WTC11 (cell line): ENCODE results near the gene SERPINH1. TPM values are rescaled to one million over a fixed set of nuclear protein-coding genes. Genes with fewer than 3 reads are reported as not detected.

Experiments
- CREM ChIP-seq: sonication (generic); formaldehyde crosslinking; IDR thresholded peaks from 2 replicates; pipeline ENCODE4 v1.8.1; 2022; ENCODE audit warnings: mild to moderate bottlenecking, missing genetic modification reagents, moderate library complexity
- ELF4 ChIP-seq: sonication (generic); formaldehyde crosslinking; IDR thresholded peaks from 2 replicates; pipeline ENCODE4 v1.8.1; 2022; ENCODE audit warnings: low read depth, mild to moderate bottlenecking, moderate library complexity, missing genetic modification reagents
- FOXJ3 ChIP-seq: sonication (generic); formaldehyde crosslinking; IDR thresholded peaks from 2 replicates; pipeline ENCODE4 v1.9.0; 2021; ENCODE audit warnings: missing genetic modification reagents, mild to moderate bottlenecking, borderline replicate concordance
- FOXK1 ChIP-seq: sonication (generic); formaldehyde crosslinking; IDR thresholded peaks from 2 replicates; pipeline ENCODE4 v1.8.0; 2022; ENCODE audit warnings: mild to moderate bottlenecking, moderate library complexity, missing genetic modification reagents
- FOXP1 ChIP-seq: sonication (generic); formaldehyde crosslinking; IDR thresholded peaks from 2 replicates; pipeline ENCODE4 v1.8.0; 2022; ENCODE audit warnings: missing genetic modification reagents, mild to moderate bottlenecking, moderate library complexity, borderline replicate concordance
- GTF2I ChIP-seq: fragments of 250-450 bp; sonication (Bioruptor Pico); conservative IDR thresholded peaks from 2 replicates; pipeline ENCODE4 v1.4.0; 2021; ENCODE audit warnings: mild to moderate bottlenecking
- HMGA2 ChIP-seq: fragments of 250-450 bp; sonication (Bioruptor Pico); IDR thresholded peaks from 2 replicates; pipeline ENCODE4 v1.4.0; 2021; ENCODE audit warnings: mild to moderate bottlenecking, moderate library complexity
- IRF2 ChIP-seq: sonication (generic); formaldehyde crosslinking; IDR thresholded peaks from 2 replicates; pipeline ENCODE4 v1.8.0; 2022; ENCODE audit warnings: low read depth, missing genetic modification reagents, borderline replicate concordance
- JUN ChIP-seq: sonication (generic); formaldehyde crosslinking; IDR thresholded peaks from 2 replicates; pipeline ENCODE4 v1.8.0; 2023; ENCODE audit warnings: mild to moderate bottlenecking, missing genetic modification reagents
- NFATC4 ChIP-seq: fragments of 250-450 bp; sonication (Bioruptor Pico); IDR thresholded peaks from 2 replicates; pipeline ENCODE4 v1.9.0; 2021; ENCODE audit warnings: mild to moderate bottlenecking
- NFE2L1 ChIP-seq: sonication (generic); formaldehyde crosslinking; IDR thresholded peaks from 2 replicates; pipeline ENCODE4 v1.8.1; 2023; ENCODE audit warnings: missing genetic modification reagents
- NFYB ChIP-seq: sonication (generic); formaldehyde crosslinking; conservative IDR thresholded peaks from 2 replicates; pipeline ENCODE4 v1.8.0; 2022; ENCODE audit warnings: low read depth, missing genetic modification reagents
- NR1H2 ChIP-seq: sonication (generic); formaldehyde crosslinking; IDR thresholded peaks from 2 replicates; pipeline ENCODE4 v1.9.0; 2021; ENCODE audit warnings: mild to moderate bottlenecking, moderate library complexity, missing genetic modification reagents
- RELA ChIP-seq: sonication (generic); formaldehyde crosslinking; IDR thresholded peaks from 2 replicates; pipeline ENCODE4 v1.8.1; 2022; ENCODE audit warnings: missing genetic modification reagents, mild to moderate bottlenecking, borderline replicate concordance
- TEAD4 ChIP-seq: sonication (generic); formaldehyde crosslinking; IDR thresholded peaks from 2 replicates; pipeline ENCODE4 v1.8.0; 2022; ENCODE audit warnings: mild to moderate bottlenecking, missing genetic modification reagents
- ZNF219 ChIP-seq: sonication (generic); formaldehyde crosslinking; IDR thresholded peaks from 2 replicates; pipeline ENCODE4 v1.8.0; 2023; ENCODE audit warnings: missing genetic modification reagents, mild to moderate bottlenecking, borderline replicate concordance
- ZNF317 ChIP-seq: sonication (generic); formaldehyde crosslinking; IDR thresholded peaks from 2 replicates; pipeline ENCODE4 v1.8.1; 2023; ENCODE audit warnings: low read depth, mild to moderate bottlenecking, moderate library complexity, missing genetic modification reagents, borderline replicate concordance
- ZNF396 ChIP-seq: fragments of 250-450 bp; sonication (Bioruptor Pico); IDR thresholded peaks from 2 replicates; pipeline ENCODE4 v1.8.0; 2021; ENCODE audit warnings: mild to moderate bottlenecking, moderate library complexity, borderline replicate concordance
- ZNF416 ChIP-seq: fragments of 250-450 bp; sonication (Bioruptor Pico); IDR thresholded peaks from 2 replicates; pipeline ENCODE4 v1.9.0; 2021; ENCODE audit warnings: mild to moderate bottlenecking, inconsistent platforms
- total RNA-seq: library from RNA; stranded (reverse); gene quantifications from 3 replicates; pipeline ENCODE4 v1.2.3, GENCODE V29; 2021
- TF ChIP-seq, protein P1 (sequence below): sonication (generic); formaldehyde crosslinking; conservative IDR thresholded peaks from 2 replicates; pipeline ENCODE4 v1.8.1; 2022; ENCODE audit warnings: mild to moderate bottlenecking, missing genetic modification reagents
- TF ChIP-seq, protein P2 (sequence below): fragments of 200-600 bp; IDR thresholded peaks from 2 replicates; pipeline ENCODE4 v1.8.0; 2022; ENCODE audit warnings: antibody characterized with exemption
- TF ChIP-seq, protein P3 (sequence below): fragments of 250-450 bp; sonication (Bioruptor Pico); conservative IDR thresholded peaks from 2 replicates; pipeline ENCODE4 v1.9.0; 2021; ENCODE audit warnings: mild to moderate bottlenecking
- TF ChIP-seq, protein P4 (sequence below): sonication (generic); formaldehyde crosslinking; IDR thresholded peaks from 2 replicates; pipeline ENCODE4 v1.8.1; 2023; ENCODE audit warnings: mild to moderate bottlenecking, missing genetic modification reagents
- TF ChIP-seq, protein P5 (sequence below): sonication (generic); formaldehyde crosslinking; IDR thresholded peaks from 2 replicates; pipeline ENCODE4 v1.8.0; 2022; ENCODE audit warnings: mild to moderate bottlenecking, missing genetic modification reagents
- TF ChIP-seq, protein P6 (sequence below): fragments of 250-450 bp; sonication (Bioruptor Pico); IDR thresholded peaks from 2 replicates; pipeline ENCODE4 v1.9.0; 2021; ENCODE audit warnings: mild to moderate bottlenecking
- TF ChIP-seq, protein P7 (sequence below): sonication (generic); formaldehyde crosslinking; IDR thresholded peaks from 2 replicates; pipeline ENCODE4 v1.8.1; 2022; ENCODE audit warnings: mild to moderate bottlenecking, moderate library complexity, missing genetic modification reagents
- TF ChIP-seq, protein P8 (sequence below): sonication (generic); formaldehyde crosslinking; IDR thresholded peaks from 2 replicates; pipeline ENCODE4 v1.8.0; 2023; ENCODE audit warnings: mild to moderate bottlenecking, missing genetic modification reagents

SERPINH1 gene
- total RNA-seq, 1 experiment from 2014 or later, result 411 TPM

DNA sequence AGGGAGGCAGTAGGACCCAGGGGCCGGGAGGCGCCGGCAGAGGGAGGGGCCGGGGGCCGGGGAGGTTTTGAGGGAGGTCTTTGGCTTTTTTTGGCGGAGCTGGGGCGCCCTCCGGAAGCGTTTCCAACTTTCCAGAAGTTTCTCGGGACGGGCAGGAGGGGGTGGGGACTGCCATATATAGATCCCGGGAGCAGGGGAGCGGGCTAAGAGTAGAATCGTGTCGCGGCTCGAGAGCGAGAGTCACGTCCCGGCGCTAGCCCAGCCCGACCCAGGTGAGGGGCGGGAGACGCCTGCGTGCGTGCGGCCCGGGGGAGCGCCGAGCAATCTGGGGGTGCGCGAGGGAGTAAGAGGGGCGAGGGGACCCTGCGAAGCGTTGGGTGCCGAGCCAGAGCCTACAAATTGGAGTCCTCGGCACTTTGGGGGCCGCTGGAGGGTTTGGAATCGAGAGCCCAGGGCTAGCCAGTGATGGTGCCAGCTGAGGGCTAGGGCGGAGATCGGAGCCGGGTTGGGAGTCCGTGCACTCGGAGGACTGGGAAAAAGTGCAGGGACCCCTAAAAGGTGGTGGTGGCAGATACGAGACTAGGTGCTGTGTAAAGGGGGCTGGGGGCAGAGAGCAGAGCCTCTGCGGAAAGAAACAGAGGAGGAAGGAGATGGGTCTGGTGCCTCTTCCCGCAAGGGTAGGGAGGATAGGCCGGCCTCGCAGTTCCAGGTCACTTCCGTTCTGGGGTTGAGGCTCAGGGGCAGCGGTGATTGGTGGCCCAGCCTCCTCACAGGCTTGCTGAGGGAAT, at the start of gene SERPINH1 (continued):
- TF ChIP-seq, protein P1, sequence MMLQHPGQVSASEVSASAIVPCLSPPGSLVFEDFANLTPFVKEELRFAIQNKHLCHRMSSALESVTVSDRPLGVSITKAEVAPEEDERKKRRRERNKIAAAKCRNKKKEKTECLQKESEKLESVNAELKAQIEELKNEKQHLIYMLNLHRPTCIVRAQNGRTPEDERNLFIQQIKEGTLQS (CRISPR knock-in tag), result no peak
- TF ChIP-seq ZNF317 (CRISPR knock-in tag) (no peak; the same call in 1 of the 2 replicates), FOXK1 (peak; percentile 26; the same call in 1 of the 2 replicates), TEAD4 (CRISPR knock-in tag) (no peak), HMGA2 (CRISPR knock-in tag) (no peak), FOXJ3 (CRISPR knock-in tag) (0 out of 2 replicates have a peak, but pooled peaks have one; percentile 32), IRF2 (no peak), RELA (CRISPR knock-in tag) (no peak), ELF4 (CRISPR knock-in tag) (no peak), ZNF219 (CRISPR knock-in tag) (no peak), NFE2L1 (CRISPR knock-in tag) (no peak; the same call in 1 of the 2 replicates), GTF2I (no peak), ZNF416 (no peak), NR1H2 (CRISPR knock-in tag) (no peak), ZNF396 (no peak), FOXP1 (CRISPR knock-in tag) (peak; percentile 75), NFATC4 (CRISPR knock-in tag) (no peak), JUN (CRISPR knock-in tag) (no peak), CREM (CRISPR knock-in tag) (no peak), NFYB (CRISPR knock-in tag) (peak; percentile 46; the same call in 1 of the 2 replicates)
- TF ChIP-seq, protein P2, sequence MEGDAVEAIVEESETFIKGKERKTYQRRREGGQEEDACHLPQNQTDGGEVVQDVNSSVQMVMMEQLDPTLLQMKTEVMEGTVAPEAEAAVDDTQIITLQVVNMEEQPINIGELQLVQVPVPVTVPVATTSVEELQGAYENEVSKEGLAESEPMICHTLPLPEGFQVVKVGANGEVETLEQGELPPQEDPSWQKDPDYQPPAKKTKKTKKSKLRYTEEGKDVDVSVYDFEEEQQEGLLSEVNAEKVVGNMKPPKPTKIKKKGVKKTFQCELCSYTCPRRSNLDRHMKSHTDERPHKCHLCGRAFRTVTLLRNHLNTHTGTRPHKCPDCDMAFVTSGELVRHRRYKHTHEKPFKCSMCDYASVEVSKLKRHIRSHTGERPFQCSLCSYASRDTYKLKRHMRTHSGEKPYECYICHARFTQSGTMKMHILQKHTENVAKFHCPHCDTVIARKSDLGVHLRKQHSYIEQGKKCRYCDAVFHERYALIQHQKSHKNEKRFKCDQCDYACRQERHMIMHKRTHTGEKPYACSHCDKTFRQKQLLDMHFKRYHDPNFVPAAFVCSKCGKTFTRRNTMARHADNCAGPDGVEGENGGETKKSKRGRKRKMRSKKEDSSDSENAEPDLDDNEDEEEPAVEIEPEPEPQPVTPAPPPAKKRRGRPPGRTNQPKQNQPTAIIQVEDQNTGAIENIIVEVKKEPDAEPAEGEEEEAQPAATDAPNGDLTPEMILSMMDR, result no peak
- TF ChIP-seq, protein P3, sequence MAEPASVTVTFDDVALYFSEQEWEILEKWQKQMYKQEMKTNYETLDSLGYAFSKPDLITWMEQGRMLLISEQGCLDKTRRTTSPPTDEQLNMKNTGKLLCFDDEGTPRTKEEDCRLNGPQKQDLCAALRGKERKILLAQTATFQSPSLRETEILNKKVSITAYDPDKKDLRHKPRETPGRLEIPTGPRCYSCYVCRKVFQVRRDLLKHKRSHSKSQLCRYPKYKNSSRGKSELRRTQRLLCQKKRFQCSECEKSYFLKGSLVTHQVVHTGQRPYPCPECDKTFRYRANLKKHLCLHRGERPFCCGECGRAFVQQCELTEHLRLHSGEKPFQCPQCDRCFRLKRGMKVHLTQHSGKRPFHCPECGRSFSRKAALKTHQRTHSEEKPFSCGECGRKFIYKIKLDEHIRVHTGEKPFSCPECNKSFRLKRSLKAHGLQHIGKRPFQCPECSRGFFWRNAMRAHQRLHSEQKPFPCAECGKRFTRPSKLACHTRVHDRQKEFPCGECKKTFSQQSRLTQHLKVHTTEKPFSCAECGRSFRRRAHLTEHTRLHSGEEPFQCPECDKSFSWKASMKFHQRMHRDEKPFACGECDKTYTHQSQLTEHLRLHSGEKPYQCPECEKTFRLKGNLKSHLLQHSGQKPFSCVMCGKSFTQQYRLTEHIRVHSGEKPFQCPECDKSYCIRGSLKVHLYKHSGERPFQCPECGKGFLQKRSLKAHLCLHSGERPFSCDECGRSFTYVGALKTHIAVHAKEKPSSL (CRISPR knock-in tag), result no peak
- TF ChIP-seq, protein P4, sequence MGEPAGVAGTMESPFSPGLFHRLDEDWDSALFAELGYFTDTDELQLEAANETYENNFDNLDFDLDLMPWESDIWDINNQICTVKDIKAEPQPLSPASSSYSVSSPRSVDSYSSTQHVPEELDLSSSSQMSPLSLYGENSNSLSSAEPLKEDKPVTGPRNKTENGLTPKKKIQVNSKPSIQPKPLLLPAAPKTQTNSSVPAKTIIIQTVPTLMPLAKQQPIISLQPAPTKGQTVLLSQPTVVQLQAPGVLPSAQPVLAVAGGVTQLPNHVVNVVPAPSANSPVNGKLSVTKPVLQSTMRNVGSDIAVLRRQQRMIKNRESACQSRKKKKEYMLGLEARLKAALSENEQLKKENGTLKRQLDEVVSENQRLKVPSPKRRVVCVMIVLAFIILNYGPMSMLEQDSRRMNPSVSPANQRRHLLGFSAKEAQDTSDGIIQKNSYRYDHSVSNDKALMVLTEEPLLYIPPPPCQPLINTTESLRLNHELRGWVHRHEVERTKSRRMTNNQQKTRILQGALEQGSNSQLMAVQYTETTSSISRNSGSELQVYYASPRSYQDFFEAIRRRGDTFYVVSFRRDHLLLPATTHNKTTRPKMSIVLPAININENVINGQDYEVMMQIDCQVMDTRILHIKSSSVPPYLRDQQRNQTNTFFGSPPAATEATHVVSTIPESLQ (CRISPR knock-in tag), result no peak
- TF ChIP-seq, protein P5, sequence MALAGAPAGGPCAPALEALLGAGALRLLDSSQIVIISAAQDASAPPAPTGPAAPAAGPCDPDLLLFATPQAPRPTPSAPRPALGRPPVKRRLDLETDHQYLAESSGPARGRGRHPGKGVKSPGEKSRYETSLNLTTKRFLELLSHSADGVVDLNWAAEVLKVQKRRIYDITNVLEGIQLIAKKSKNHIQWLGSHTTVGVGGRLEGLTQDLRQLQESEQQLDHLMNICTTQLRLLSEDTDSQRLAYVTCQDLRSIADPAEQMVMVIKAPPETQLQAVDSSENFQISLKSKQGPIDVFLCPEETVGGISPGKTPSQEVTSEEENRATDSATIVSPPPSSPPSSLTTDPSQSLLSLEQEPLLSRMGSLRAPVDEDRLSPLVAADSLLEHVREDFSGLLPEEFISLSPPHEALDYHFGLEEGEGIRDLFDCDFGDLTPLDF (CRISPR knock-in tag), result no peak
- TF ChIP-seq, protein P6, sequence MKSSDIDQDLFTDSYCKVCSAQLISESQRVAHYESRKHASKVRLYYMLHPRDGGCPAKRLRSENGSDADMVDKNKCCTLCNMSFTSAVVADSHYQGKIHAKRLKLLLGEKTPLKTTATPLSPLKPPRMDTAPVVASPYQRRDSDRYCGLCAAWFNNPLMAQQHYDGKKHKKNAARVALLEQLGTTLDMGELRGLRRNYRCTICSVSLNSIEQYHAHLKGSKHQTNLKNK (CRISPR knock-in tag), result no peak
- TF ChIP-seq, protein P7, sequence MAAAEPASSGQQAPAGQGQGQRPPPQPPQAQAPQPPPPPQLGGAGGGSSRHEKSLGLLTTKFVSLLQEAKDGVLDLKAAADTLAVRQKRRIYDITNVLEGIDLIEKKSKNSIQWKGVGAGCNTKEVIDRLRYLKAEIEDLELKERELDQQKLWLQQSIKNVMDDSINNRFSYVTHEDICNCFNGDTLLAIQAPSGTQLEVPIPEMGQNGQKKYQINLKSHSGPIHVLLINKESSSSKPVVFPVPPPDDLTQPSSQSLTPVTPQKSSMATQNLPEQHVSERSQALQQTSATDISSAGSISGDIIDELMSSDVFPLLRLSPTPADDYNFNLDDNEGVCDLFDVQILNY (CRISPR knock-in tag), result no peak; the same call in 1 of the 2 replicates
- TF ChIP-seq, protein P8, sequence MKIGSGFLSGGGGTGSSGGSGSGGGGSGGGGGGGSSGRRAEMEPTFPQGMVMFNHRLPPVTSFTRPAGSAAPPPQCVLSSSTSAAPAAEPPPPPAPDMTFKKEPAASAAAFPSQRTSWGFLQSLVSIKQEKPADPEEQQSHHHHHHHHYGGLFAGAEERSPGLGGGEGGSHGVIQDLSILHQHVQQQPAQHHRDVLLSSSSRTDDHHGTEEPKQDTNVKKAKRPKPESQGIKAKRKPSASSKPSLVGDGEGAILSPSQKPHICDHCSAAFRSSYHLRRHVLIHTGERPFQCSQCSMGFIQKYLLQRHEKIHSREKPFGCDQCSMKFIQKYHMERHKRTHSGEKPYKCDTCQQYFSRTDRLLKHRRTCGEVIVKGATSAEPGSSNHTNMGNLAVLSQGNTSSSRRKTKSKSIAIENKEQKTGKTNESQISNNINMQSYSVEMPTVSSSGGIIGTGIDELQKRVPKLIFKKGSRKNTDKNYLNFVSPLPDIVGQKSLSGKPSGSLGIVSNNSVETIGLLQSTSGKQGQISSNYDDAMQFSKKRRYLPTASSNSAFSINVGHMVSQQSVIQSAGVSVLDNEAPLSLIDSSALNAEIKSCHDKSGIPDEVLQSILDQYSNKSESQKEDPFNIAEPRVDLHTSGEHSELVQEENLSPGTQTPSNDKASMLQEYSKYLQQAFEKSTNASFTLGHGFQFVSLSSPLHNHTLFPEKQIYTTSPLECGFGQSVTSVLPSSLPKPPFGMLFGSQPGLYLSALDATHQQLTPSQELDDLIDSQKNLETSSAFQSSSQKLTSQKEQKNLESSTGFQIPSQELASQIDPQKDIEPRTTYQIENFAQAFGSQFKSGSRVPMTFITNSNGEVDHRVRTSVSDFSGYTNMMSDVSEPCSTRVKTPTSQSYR (CRISPR knock-in tag), result 0 out of 2 replicates have a peak, but pooled peaks have one; percentile 18
